HG03565 (cell line): ENCODE results near the gene NID2.

Experiments
- ATAC-seq: cut with Tn5 transposase; IDR thresholded peaks from one replicate; pipeline ENCODE4 v1.9.1; 2021; ENCODE audit warnings: mild to moderate bottlenecking, moderate library complexity; ENCODE audit not compliant: unreplicated experiment

Gene NID2, protein sequence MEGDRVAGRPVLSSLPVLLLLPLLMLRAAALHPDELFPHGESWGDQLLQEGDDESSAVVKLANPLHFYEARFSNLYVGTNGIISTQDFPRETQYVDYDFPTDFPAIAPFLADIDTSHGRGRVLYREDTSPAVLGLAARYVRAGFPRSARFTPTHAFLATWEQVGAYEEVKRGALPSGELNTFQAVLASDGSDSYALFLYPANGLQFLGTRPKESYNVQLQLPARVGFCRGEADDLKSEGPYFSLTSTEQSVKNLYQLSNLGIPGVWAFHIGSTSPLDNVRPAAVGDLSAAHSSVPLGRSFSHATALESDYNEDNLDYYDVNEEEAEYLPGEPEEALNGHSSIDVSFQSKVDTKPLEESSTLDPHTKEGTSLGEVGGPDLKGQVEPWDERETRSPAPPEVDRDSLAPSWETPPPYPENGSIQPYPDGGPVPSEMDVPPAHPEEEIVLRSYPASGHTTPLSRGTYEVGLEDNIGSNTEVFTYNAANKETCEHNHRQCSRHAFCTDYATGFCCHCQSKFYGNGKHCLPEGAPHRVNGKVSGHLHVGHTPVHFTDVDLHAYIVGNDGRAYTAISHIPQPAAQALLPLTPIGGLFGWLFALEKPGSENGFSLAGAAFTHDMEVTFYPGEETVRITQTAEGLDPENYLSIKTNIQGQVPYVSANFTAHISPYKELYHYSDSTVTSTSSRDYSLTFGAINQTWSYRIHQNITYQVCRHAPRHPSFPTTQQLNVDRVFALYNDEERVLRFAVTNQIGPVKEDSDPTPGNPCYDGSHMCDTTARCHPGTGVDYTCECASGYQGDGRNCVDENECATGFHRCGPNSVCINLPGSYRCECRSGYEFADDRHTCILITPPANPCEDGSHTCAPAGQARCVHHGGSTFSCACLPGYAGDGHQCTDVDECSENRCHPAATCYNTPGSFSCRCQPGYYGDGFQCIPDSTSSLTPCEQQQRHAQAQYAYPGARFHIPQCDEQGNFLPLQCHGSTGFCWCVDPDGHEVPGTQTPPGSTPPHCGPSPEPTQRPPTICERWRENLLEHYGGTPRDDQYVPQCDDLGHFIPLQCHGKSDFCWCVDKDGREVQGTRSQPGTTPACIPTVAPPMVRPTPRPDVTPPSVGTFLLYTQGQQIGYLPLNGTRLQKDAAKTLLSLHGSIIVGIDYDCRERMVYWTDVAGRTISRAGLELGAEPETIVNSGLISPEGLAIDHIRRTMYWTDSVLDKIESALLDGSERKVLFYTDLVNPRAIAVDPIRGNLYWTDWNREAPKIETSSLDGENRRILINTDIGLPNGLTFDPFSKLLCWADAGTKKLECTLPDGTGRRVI (N-terminal part only)

DNA sequence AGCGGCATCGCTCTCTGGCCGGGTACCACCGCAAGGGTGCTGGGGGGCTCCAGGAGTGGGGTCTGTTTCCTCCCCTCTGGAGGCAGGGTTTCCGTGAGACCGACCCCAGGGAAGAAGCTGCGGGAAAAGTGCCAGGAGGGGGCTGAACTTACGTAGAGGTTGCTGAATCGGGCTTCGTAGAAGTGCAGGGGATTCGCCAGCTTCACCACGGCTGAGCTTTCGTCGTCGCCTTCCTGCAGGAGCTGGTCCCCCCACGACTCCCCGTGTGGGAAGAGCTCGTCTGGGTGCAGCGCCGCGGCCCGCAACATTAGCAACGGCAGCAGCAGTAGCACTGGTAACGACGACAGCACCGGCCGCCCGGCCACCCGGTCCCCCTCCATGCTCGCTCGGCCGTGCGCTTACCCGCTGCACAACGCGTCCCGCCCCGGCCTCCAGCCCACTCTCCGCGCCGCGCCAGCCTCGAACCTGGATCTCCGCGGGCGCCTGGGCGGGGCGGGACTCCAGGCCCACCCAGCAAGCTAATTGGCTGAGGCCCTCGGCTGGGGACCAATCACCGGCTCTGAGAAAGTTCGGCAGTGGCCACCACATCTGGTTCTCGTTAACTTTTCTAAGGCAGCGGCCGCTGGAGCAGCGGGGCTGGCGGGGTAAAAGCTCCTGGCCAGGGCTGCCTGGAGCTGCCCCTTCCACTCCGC is at the start of gene NID2:
Gene NID2, minus strand, starts transcription at position 445 of the 692 bp plus-strand sequence. Its CDS starts 65 bp downstream, at position 380.
- ATAC-seq = no peak

DNA sequence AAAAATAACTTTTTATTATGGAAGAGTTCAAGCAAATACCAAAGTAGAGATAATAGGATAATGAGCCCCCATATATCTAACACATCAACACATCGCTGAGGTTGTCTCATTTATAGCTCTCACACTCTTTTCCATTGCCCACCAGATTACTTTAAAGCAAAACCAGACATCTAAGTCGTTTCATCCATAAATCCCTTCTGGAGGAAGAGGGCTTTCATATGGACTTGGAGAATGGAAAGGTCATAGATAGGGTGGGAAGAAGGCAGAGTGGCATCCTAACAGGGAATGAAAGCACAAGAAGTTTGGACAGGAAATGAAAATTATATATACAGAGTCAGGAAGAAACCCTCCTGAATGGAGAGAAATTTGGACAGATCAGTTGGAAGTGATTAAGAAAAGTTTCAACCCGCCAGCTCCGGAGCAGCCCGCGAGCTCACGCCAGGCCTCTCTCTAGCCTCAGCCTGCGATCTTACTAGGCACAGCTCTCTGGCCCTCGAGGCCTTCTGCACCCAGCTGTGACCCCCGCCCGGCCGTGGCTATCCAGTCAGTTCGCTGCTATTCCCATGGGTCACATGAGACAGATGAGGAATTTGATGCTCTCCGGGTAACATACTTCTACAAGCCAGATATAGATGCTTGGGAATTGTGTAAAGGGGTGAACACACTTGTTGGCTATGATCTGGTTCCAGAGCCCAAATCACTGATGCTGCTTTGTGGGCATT is 48.4 kb upstream of the NID2 start:
- ATAC-seq = no peak

DNA sequence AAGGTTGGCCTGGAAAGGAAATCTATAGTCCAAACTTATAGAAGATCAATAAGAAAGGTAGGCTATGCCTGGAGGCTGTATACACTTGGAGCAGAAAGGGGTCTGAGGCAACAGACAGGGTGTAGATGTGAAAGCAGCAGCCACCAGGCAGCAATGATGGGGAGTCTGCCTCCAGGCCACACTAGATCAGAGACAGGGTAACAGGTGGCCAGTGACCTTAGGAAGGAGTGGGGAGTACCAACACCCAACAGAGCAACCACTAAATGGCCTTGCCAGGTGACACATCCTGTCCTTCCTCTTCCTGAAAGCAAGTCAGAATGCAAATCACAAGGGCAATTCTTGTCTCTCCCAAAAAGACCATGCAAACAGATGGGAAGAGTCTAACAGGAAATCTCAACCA is 46.4 kb upstream of the NID2 start:
- ATAC-seq = no peak

DNA sequence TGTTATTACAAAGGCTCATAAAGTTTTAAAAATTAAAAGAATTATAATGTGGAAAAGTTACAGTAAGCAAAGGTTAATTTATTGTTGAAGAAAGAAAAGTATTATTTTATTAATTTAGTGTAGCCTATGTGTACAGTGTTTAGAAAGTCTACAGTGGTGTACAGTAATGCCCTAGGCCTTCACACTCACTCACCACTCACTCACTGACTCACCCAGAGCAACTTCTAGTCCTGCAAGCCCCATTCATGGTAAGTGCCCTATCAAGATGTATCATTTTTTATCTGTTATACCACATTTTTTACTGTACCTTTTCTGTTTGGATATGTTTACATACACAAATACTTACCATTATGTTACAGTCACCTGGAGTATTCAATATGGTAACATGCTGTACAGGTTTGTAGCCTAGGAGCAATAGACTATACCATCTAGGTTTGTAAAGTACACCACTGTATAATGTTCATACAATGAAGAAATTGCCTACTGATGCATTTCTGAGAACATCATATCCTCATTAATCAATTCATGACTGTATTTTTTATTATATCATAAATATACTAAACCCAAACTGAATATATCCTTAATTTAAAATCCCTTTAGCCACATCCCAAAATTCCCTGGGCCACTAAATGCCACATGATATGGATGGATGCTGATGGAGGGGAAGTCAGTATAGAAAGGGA is 43.6 kb upstream of the NID2 start:
- ATAC-seq = no peak

DNA sequence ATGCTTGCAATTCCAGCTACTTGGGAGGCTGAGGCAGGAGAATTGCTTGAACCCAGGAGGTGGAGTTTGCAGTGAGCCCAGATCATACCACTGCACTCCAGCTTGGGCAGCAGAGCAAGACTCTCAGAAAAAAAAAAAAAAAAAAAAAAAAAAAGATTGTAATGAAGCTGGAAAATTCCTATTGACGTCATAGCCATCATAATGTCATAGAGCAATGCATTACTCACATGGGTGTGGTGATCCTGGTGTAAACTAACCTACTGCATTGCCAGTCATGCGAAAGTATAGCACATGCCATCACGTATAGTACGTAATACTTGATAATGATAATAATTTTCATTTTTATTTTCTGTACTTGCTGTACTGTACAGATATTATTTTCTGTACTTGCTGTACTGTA is 42.7 kb upstream of the NID2 start:
- no peak for ATAC-seq

DNA sequence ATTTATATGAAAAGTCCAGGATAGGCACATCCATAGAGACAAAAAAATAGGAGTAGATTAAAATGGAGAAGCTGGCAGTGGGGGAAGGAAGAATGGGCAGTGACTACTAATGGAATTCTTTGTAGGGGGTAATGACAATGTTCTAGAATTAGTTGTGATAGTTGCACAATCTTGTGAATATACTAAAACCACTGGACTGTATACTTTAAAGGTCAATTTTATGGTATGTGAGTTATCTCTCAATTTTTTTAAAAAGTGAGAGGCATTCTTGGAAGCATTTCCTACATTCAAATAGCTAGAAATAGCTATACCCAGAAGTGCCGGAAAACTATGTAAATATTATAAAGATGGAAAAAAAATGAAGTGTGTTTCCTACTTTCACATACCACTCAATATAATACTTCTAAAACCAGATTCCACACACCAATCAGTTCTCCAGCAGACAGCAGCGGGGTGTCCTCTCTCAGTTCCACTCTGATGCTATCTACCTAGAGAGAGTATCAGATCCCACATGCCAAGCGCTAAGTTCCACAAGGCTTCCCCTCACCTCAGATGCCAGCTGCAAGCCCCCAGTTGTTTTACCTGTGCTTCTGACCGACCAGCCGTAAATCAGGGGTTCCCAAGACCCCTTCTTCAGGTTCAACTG is 41.7 kb upstream of the NID2 start:
- no peak for ATAC-seq

DNA sequence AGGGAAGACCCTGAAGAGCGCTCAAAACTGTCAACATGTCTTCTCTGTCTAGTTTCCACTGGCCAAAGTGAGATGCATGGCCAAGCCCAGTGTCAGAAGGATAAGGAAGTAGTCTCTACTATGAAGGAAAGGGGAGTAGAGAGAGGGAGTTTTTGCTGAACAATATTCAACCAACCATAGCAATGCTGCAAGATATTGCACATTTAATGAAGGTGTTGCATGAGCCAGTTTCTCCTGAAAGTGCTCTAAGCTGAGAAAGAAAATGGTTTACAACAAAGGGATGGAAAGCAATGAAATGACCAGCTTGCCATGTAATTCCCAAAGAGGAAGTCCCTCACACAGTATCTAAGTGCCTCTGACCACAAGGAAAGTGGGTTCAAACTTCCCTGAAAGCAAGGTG is 40.0 kb upstream of the NID2 start:
- ATAC-seq = no peak

DNA sequence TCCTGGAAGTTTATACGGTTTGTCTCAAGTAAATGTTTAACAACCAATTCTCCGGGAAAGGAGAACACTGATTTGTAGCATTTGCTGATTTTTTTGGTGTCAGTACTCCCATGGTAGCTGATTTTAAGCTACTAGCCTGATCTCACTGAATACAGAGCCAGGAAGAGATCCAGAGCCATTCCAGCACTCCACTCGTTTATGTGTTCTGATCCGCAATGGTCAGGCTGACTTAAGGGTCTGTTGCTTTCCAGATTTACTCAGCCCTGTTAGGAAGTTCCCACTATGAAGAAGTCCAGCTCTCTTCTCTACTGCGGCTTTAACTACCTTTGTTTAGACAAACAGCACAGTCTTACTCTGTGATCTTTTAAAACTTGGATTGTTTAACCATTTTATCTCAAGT is 38.0 kb upstream of the NID2 start:
- no peak for ATAC-seq

DNA sequence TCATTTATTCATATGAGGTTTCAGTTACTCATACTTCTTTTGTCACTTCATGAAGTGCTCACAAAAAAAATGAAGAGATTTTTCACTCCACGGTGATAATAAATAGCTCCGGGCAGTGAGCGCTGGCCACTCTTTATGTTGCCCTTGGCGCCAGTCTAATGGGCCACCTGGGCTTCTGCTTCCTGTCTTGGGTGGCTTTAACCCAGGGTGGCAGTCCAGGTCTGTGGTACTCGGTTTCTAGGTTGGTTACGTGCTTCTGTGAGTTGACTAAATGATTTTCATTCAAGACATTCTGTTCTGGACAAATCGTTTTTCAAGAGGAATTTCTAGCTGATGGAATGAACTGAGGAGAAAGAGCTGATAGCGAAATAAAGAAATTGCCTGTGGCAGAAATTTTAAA is 34.6 kb upstream of the NID2 start:
- no peak for ATAC-seq

DNA sequence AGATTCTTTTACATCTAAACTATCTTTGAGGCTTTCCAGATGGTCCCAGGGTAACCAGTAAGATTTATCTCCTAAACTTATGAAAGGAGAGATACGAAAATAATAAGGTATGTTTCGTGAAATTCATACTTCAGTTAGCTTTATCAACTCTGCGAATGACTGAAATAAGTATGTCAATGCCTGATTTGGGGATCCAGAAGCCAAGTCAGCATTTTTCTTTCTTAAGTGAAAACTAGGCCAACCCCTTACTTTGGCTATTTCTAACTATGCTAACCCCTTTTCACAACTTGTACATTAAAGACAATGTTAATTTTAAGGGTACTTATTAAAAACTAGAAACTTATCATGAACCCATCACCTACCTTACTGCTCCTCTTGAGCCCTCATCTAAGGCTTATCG is 26.9 kb upstream of the NID2 start:
- ATAC-seq = no peak

DNA sequence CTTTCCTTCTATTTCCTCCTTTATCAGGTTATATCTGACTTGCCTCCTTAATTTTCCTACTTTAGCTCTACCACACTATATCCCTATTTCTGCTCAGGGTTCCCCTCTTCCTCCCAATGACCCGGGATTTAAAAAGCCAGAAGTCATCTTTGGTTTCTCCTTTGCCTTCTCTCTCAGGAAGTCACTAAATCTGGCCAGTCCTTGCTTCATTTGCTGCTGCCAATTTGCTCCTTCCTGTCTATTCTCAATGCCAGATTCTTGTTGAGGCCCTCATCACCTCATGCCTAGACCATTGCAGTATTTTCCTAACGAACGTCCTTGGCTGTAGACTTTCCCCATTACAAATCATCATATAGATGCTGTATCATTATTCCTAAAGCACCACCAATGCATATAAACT is 26.5 kb upstream of the NID2 start:
- no peak for ATAC-seq

DNA sequence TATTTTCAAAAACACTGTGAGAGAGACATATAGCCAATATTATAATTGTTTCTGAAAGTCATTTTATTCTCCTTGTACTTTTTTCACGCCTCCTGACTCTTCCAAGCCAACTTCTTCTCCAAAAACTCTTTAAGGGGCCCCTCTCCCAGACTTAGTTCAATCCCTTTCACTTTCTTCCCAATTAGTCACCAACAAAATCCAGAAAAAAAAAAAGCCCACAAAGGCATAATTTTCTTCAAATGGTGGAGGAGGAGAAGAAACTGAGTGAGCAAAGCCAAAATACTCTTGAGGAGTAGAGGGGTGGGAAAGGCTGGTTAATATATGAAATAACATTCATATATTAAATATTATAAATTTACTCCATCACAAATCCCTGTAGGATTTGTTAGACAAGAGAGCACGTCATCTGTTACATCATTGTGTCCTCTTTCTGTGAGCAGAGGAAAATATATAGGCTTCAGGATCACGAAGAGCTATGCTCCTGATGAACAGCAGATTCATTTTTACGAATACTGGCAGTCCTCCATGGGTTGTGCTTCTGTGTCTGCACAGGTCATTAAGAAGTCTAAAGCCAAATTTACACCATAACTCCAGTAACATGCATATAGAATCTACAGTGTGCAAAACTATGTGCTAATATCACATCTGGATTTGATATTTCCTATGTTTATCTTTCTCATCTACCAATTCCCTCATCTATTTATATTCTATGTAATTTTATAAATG is 25.9 kb upstream of the NID2 start:
- ATAC-seq = no peak

DNA sequence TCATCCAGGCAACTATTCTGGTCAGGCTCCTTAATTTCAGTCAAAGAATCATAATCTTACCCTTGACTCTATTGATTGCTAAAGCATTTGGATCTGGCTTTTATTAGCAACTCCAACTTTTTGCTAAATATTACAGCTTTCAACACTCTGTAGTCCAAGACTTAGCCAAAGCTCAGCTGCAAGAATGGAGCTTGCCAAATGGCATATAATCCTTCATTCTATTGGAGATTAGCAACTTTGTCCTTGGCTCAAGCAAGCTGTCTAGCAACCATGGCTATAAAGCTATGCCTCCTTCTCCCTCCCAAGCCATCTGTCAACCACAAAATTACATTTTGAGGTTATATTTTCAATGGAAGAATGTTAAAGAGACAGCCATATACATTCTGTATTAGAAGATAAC is 23.1 kb upstream of the NID2 start:
- ATAC-seq = no peak

DNA sequence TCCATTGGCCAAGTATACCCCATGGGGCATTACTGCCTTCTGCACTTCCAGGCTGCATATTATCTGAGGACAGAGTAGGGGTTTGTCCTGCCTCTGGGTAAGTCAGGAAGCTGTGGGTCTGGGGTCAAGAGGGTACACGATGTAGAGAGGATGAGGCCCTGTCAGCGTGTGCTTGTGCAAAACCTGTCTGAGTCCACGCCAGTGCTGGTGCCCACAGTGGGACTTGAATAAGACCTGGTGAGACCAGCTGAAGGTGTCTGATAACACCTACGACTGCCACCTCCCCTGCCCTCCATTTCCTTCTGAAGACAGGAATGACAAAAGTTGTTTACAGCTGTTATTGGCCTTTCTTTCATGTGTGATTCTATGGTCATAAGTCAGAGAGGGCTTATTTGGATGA is 22.1 kb upstream of the NID2 start:
- ATAC-seq = no peak

DNA sequence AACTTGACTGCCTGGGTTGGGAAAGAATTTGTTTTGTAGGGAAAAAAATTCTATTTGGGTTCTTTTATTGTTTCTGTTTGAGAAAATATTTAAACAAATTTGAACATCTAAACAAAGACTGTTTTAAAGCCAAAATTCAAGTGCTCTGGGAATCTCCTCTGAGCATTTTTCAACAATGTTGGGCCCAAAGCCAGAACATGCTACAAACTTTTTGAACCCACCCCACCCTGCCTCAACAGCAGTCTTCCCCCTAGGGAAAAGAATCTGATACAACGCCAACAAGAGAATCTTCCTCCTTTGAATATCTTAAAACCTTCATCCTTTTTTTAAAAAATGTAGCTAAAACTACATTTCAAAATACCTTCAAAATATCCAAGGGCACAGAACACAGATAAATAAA is 20.4 kb upstream of the NID2 start:
- no peak for ATAC-seq

DNA sequence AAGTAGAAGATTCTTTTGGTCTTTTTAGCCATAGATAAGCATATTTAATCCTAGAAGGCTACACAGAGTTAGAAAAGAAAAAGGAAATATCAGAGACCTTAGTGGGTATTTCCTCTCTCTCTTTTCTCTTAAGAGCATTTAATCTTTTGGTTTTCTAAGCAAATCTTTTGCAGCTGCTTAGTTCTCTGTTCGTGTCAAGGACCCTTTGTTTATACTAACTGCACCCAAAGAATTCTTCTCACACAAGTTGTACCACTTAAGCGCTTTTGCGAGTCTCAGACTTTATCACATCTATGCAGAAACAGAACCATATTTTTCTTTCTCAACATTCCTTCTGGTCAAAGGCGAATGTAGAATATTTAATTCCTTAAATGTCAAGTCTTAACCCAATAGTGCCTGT is 17.9 kb upstream of the NID2 start:
- ATAC-seq = no peak

DNA sequence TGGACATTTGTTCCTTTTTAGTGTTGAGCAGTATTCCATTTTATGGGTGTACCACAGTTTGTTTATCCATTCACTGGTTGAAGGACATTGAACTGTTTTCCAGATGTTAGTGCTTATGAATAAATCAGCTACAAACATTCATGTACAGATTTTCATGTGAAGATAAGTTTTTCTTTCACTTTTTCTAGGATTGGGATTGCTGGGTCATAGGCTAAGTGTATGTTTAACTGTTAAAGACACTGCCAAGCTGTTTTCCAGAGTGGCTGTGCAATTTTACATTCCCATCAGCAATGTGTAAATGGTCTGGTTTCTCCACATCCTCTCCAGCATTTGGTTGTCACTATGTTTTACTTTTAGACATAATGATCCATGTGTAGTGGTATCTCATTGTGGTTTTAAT is 14.0 kb upstream of the NID2 start:
- no peak for ATAC-seq

DNA sequence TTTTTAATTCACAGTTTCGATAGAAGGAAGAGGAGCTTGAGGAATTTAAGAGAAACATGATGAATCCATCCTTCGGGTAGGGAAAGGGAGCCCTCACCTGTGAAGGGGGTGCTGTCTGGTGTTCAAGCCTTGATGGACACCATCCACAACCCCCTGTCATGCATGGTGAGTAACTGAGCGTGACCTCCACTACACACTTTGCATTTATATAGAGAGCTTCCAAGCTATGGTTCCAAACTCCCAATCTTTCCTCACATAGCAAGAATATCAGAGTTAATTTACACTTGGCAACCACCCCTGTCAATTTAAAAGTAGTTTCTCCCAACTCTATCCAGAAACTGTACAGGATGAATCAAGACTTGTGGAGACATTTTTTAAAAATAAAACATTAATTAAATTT is 13.1 kb upstream of the NID2 start:
- no peak for ATAC-seq
